K562 (cell line): Measurements from ENCODE around the gene PRDM10. TPM values are rescaled to one million over a fixed set of nuclear protein-coding genes. Genes with fewer than 3 reads are reported as not detected.

Experiments
- ATF1 ChIP-seq, 2 experiments: fragments of 450-650 bp in 1 of 2; IDR thresholded peaks; 2 replicates each; pipeline ENCODE4 v1.6.1; 2016; ENCODE audit warnings: missing compliant biosample characterization in 1 of 2, missing genetic modification characterization in 1 of 2
- CHD4 ChIP-seq: fragments of 200-600 bp; sonication (generic); IDR thresholded peaks from 3 replicates; pipeline ENCODE4 v1.6.1; 2012; ENCODE audit warnings: low read depth, mild to moderate bottlenecking, mixed read lengths, low read length, inconsistent platforms; ENCODE audit not compliant: insufficient read depth, insufficient replicate concordance, poor library complexity, severe bottlenecking
- CTBP1 ChIP-seq: fragments of 450-650 bp; IDR thresholded peaks from 2 replicates; pipeline ENCODE4 v1.6.1; 2016; ENCODE audit warnings: borderline replicate concordance
- E2F3 ChIP-seq: fragments of 250-450 bp; sonication (Bioruptor Pico); IDR thresholded peaks from 2 replicates; pipeline ENCODE4 v1.4.0; 2020; ENCODE audit warnings: mild to moderate bottlenecking
- EP400 ChIP-seq: fragments of 450-650 bp; IDR thresholded peaks from 2 replicates; pipeline ENCODE4 v1.6.1; 2017; ENCODE audit warnings: antibody characterized with exemption, mild to moderate bottlenecking, moderate library complexity
- L3MBTL2 ChIP-seq: fragments of 450-650 bp; IDR thresholded peaks from 2 replicates; pipeline ENCODE4 v1.6.1; 2016; ENCODE audit warnings: mild to moderate bottlenecking, moderate library complexity
- MAZ ChIP-seq, 2 experiments: fragments of 450-650 bp in 1 of 2; sonication (generic) in 1 of 2; formaldehyde crosslinking; IDR thresholded peaks in 1 of 2; conservative IDR thresholded peaks in 1 of 2; 2 replicates each; pipeline versions ENCODE4 v1.4.0 to v1.5.0; 2020; ENCODE audit warnings: mild to moderate bottlenecking in 1 of 2, missing genetic modification reagents in 1 of 2
- MTA3 ChIP-seq: fragments of 450-650 bp; formaldehyde crosslinking; IDR thresholded peaks from 2 replicates; pipeline ENCODE4 v1.6.1; 2017; ENCODE audit warnings: mild to moderate bottlenecking, borderline replicate concordance
- NFE2 ChIP-seq: IDR thresholded peaks from 2 replicates; pipeline ENCODE4 v1.6.1; 2014; ENCODE audit warnings: antibody characterized with exemption, low read depth
- SLC30A9 ChIP-seq: fragments of 250-450 bp; sonication (Bioruptor Pico); IDR thresholded peaks from 2 replicates; pipeline ENCODE4 v1.8.0; 2022; ENCODE audit warnings: mild to moderate bottlenecking, moderate library complexity
- SMAD3 ChIP-seq: fragments of 450-650 bp; formaldehyde crosslinking; conservative IDR thresholded peaks from 2 replicates; pipeline ENCODE4 v1.4.0; 2020; ENCODE audit warnings: mild to moderate bottlenecking
- SPI1 ChIP-seq: IDR thresholded peaks from 2 replicates; pipeline ENCODE4 v1.6.1; 2011; ENCODE audit warnings: low read depth, low read length, control low read depth, borderline replicate concordance
- TGIF2 ChIP-seq: sonication (generic); formaldehyde crosslinking; IDR thresholded peaks from 2 replicates; pipeline ENCODE4 v1.8.1; 2022; ENCODE audit warnings: mild to moderate bottlenecking, missing genetic modification reagents, moderate library complexity
- ZBTB5 ChIP-seq: fragments of 450-650 bp; IDR thresholded peaks from 2 replicates; pipeline ENCODE4 v1.6.1; 2017; ENCODE audit warnings: antibody characterized with exemption
- ZFX ChIP-seq: sonication (generic); formaldehyde crosslinking; IDR thresholded peaks from 2 replicates; pipeline ENCODE4 v1.8.0; 2022; ENCODE audit warnings: mild to moderate bottlenecking, missing genetic modification reagents, moderate library complexity
- ZNF121 ChIP-seq: sonication (generic); formaldehyde crosslinking; conservative IDR thresholded peaks from 2 replicates; pipeline ENCODE4 v1.8.0; 2022; ENCODE audit warnings: missing genetic modification reagents
- ZNF311 ChIP-seq: fragments of 250-450 bp; sonication (Bioruptor Pico); IDR thresholded peaks from 2 replicates; pipeline ENCODE4 v1.4.0; 2020; ENCODE audit warnings: mild to moderate bottlenecking, moderate library complexity
- ZZZ3 ChIP-seq: fragments of 450-650 bp; IDR thresholded peaks from 2 replicates; pipeline ENCODE4 v1.6.1; 2016; ENCODE audit warnings: antibody characterized with exemption, mild to moderate bottlenecking, moderate library complexity
- polyA plus RNA-seq, 8 experiments: library from polyadenylated mRNA; depleted of rRNA in 4 of 8; stranded (reverse) in 5 of 8; unstranded in 3 of 8; fragments of >200 nt; fragmentation: Nextera tagmentation in 2 of 8; fragmentation: Illumina TruSeq in 1 of 8; extraction: Ambion mirVana in 2 of 8; extraction: Trizol in 1 of 8; gene quantifications; 2 replicates each; pipeline versions ENCODE4 v1.2.1 to v1.2.3, GENCODE V29; 2011 to 2014; ENCODE audit warnings: inconsistent platforms in 1 of 8, missing spikeins in 1 of 8
- total RNA-seq, 7 experiments: library from RNA; depleted of rRNA in 6 of 7; stranded (reverse); fragments of >200 nt in 6 of 7; fragmentation: Illumina TruSeq in 2 of 7; extraction: Trizol in 2 of 7; gene quantifications; 2 replicates each; pipeline versions ENCODE4 v1.2.1 to v1.2.3, GENCODE V29; 2011 to 2021; ENCODE audit warnings: low replicate concordance in 1 of 7
- TF ChIP-seq, protein P1 (sequence below): sonication (generic); formaldehyde crosslinking; IDR thresholded peaks from 2 replicates; pipeline ENCODE4 v1.8.1; 2023; ENCODE audit warnings: mild to moderate bottlenecking, missing genetic modification reagents, moderate library complexity
- TF ChIP-seq, protein P2 (sequence below): fragments of 450-650 bp; IDR thresholded peaks from 2 replicates; pipeline ENCODE4 v1.6.1; 2017; ENCODE audit warnings: antibody characterized with exemption, mild to moderate bottlenecking

PRDM10 gene
- total and polyA plus RNA-seq, 9 of the 15 experiments (the other 6 are each of a cell fraction or from before 2014, with no cell fraction given): 0.89 to 9.3 (median 4.5) TPM

DNA sequence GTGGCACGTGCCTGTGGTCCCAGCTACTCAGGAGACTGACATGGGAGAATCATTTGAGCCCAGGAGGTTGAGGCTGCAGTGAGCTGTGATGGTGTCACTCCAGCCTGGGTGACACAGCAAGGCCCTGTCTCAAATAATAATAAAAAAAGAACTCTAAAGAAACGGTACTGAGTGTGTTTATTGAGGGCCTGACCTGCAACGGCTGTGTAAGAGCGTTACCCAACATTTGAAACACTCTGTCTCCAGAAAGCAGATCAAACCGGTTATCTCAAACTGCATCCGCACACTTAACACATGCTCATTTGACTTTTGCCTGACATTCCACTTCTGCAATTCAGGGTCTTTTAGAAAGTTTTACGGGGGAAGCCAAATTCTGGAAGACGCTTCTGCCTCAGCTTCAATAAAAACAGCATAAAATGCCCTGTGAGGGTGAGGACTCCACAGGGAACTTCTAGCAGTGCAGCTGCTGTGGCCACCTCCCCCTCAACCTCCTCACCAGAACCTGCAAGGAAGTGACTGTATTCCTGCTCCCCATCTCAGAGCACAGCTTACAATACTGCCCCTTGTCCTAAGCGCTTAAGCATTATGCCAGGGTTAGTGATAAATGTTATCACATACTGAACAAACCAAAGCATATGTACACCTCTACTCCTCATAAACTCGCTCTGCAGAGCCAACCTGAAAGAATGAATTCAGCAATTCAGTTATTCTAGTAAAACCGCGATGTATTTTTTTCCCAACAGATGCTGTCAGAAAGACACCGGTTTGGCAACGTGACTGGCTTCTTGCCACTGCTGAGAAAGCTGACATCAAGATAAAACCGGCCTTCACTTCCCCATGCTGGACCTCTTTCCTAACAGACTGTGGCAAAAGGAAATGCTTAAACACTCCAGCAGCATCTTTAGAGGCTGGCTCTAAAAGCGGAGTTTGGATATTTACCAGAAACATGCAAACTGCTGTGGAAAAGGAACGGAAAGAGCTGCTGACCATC lies 52.2 kb downstream of the PRDM10 start (continued):
- TF ChIP-seq, protein P1, sequence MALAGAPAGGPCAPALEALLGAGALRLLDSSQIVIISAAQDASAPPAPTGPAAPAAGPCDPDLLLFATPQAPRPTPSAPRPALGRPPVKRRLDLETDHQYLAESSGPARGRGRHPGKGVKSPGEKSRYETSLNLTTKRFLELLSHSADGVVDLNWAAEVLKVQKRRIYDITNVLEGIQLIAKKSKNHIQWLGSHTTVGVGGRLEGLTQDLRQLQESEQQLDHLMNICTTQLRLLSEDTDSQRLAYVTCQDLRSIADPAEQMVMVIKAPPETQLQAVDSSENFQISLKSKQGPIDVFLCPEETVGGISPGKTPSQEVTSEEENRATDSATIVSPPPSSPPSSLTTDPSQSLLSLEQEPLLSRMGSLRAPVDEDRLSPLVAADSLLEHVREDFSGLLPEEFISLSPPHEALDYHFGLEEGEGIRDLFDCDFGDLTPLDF (CRISPR knock-in tag): no peak
- TF ChIP-seq ATF1 (CRISPR knock-in tag; IDR thresholded peaks at IDR 0.05): no peak
- TF ChIP-seq ATF1 (tag; IDR thresholded peaks at IDR 0.05): 0 out of 2 replicates have a peak, but pooled peaks have one; percentile 8
- TF ChIP-seq ZNF311 (CRISPR knock-in tag): no peak
- 0 out of 4 replicates have a peak, but pooled peaks of 1 of the 2 experiments have one; percentile 21 for TF ChIP-seq MAZ (CRISPR knock-in tag; conservative IDR thresholded peaks at IDR 0.05 in 1 of 2, IDR thresholded peaks at IDR 0.05 in 1 of 2)
- TF ChIP-seq CHD4: no peak
- TF ChIP-seq L3MBTL2: peak; percentile 75
- TF ChIP-seq, protein P2, sequence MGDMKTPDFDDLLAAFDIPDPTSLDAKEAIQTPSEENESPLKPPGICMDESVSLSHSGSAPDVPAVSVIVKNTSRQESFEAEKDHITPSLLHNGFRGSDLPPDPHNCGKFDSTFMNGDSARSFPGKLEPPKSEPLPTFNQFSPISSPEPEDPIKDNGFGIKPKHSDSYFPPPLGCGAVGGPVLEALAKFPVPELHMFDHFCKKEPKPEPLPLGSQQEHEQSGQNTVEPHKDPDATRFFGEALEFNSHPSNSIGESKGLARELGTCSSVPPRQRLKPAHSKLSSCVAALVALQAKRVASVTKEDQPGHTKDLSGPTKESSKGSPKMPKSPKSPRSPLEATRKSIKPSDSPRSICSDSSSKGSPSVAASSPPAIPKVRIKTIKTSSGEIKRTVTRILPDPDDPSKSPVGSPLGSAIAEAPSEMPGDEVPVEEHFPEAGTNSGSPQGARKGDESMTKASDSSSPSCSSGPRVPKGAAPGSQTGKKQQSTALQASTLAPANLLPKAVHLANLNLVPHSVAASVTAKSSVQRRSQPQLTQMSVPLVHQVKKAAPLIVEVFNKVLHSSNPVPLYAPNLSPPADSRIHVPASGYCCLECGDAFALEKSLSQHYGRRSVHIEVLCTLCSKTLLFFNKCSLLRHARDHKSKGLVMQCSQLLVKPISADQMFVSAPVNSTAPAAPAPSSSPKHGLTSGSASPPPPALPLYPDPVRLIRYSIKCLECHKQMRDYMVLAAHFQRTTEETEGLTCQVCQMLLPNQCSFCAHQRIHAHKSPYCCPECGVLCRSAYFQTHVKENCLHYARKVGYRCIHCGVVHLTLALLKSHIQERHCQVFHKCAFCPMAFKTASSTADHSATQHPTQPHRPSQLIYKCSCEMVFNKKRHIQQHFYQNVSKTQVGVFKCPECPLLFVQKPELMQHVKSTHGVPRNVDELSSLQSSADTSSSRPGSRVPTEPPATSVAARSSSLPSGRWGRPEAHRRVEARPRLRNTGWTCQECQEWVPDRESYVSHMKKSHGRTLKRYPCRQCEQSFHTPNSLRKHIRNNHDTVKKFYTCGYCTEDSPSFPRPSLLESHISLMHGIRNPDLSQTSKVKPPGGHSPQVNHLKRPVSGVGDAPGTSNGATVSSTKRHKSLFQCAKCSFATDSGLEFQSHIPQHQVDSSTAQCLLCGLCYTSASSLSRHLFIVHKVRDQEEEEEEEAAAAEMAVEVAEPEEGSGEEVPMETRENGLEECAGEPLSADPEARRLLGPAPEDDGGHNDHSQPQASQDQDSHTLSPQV: peak; percentile 40
- TF ChIP-seq SMAD3 (CRISPR knock-in tag): 0 out of 2 replicates have a peak, but pooled peaks have one; percentile 30
- TF ChIP-seq NFE2: 0 out of 2 replicates have a peak, but pooled peaks have one; percentile 3
- no peak for TF ChIP-seq E2F3 (CRISPR knock-in tag)
- TF ChIP-seq SLC30A9 (CRISPR knock-in tag): no peak
- TF ChIP-seq TGIF2 (CRISPR knock-in tag): no peak
- TF ChIP-seq CTBP1: peak; percentile 10; the same call in 1 of the 2 replicates
- no peak for TF ChIP-seq ZNF121 (CRISPR knock-in tag)
- no peak for TF ChIP-seq ZZZ3
- peak; percentile 24; the same call in 1 of the 2 replicates for TF ChIP-seq MTA3
- peak; percentile 79 for TF ChIP-seq SPI1
- peak; percentile 89 for TF ChIP-seq ZBTB5
- peak; percentile 58; the same call in 1 of the 2 replicates for TF ChIP-seq EP400
- peak; percentile 22; the same call in 1 of the 2 replicates for TF ChIP-seq ZFX (CRISPR knock-in tag)
